Lower leg skin (tissue), 3 donors: Measurements from ENCODE around the gene NEDD4L.

Source experiments
- CTCF ChIP-seq, 3 donors: fragments of 450-650 bp; IDR thresholded peaks; one replicate each; pipeline ENCODE4 v1.5.1; 2016; ENCODE audit warnings: antibody characterized with exemption in 3 of 3, mild to moderate bottlenecking in 3 of 3, moderate library complexity in 2 of 3
- POLR2A ChIP-seq, 2 donors: fragments of 450-650 bp; IDR thresholded peaks; one replicate each; pipeline ENCODE4 v1.6.1; 2016 to 2017; ENCODE audit warnings: antibody characterized with exemption in 2 of 2, mild to moderate bottlenecking in 1 of 2, moderate library complexity in 1 of 2

GRCh38 chr18:58186258-58186948, 142.4 kb downstream of the NEDD4L start:
- TF ChIP-seq CTCF (IDR thresholded peaks at IDR 0.05) (no peak), POLR2A (IDR thresholded peaks at IDR 0.05) (no peak)
